IMR-90 (cell line): Measurements from ENCODE around the gene PALLD.

ENCODE experiments used
- CHD1 ChIP-seq: IDR thresholded peaks from 2 replicates; pipeline ENCODE4 v1.6.1; 2012; ENCODE audit warnings: low read depth, low read length, improper control_type of control experiment
- MAFK ChIP-seq: IDR thresholded peaks from 2 replicates; pipeline ENCODE4 v1.6.1; 2012; ENCODE audit warnings: low read depth, low read length, improper control_type of control experiment
- RAD21 ChIP-seq: IDR thresholded peaks from 2 replicates; pipeline ENCODE4 v1.6.1; 2012; ENCODE audit warnings: low read length, improper control_type of control experiment
- SMC3 ChIP-seq: fragments of 150-350 bp; IDR thresholded peaks from 2 replicates; pipeline ENCODE4 v1.6.1; 2016; ENCODE audit warnings: low read depth, mild to moderate bottlenecking, antibody characterized with exemption, low read length, moderate library complexity
- TF ChIP-seq, protein P1 (sequence below): conservative IDR thresholded peaks from 2 replicates; pipeline ENCODE4 v1.5.1; 2012; ENCODE audit warnings: mild to moderate bottlenecking, low read depth, low read length, improper control_type of control experiment

DNA sequence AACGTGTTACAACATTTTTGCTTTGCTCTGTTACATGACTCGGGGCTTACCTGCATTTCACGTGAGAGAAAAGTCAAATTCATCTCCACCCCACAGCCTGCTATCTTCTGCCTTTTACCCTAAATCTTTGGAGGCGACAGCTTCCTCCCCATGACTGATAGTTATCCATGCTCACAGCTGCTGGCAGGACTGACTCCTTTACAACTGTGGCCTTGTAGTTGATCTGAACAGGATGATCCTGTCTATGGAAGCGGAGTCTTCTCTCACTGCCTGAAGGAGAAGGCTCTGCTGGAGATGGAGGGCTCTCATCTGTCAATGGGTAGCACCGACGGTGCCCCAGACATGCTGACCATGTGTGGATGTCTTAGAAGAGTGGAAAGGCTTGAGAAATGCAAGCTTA is 362.2 kb downstream of the PALLD start:
- no peak for TF ChIP-seq RAD21
- TF ChIP-seq CHD1: no peak
- TF ChIP-seq, protein P1, sequence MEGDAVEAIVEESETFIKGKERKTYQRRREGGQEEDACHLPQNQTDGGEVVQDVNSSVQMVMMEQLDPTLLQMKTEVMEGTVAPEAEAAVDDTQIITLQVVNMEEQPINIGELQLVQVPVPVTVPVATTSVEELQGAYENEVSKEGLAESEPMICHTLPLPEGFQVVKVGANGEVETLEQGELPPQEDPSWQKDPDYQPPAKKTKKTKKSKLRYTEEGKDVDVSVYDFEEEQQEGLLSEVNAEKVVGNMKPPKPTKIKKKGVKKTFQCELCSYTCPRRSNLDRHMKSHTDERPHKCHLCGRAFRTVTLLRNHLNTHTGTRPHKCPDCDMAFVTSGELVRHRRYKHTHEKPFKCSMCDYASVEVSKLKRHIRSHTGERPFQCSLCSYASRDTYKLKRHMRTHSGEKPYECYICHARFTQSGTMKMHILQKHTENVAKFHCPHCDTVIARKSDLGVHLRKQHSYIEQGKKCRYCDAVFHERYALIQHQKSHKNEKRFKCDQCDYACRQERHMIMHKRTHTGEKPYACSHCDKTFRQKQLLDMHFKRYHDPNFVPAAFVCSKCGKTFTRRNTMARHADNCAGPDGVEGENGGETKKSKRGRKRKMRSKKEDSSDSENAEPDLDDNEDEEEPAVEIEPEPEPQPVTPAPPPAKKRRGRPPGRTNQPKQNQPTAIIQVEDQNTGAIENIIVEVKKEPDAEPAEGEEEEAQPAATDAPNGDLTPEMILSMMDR: no peak
- TF ChIP-seq MAFK: no peak
- no peak for TF ChIP-seq SMC3
